ENCODE data around the gene DDX39A. TPM values are rescaled to one million over a fixed set of nuclear protein-coding genes. Genes with fewer than 3 reads are reported as not detected.
A peak's percentile ranks its signal among the peaks of the same experiment; 100 is the strongest.

DDX39A gene
- total and polyA plus RNA-seq, 2 of the 13 experiments (the other 11 are each of a cell fraction or from before 2014, with no cell fraction given), result 34.6 to 90.4 TPM

GRCh38 chr19:14418856-14419105 is 360 bp downstream of the DDX39A start (continued):
- TF ChIP-seq, protein P1, sequence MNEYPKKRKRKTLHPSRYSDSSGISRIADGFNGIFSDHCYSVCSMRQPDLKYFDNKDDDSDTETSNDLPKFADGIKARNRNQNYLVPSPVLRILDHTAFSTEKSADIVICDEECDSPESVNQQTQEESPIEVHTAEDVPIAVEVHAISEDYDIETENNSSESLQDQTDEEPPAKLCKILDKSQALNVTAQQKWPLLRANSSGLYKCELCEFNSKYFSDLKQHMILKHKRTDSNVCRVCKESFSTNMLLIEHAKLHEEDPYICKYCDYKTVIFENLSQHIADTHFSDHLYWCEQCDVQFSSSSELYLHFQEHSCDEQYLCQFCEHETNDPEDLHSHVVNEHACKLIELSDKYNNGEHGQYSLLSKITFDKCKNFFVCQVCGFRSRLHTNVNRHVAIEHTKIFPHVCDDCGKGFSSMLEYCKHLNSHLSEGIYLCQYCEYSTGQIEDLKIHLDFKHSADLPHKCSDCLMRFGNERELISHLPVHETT (CRISPR knock-in tag; conservative IDR thresholded peaks at IDR 0.05), result peak; percentile 27; the same call in 1 of the 2 replicates
- TF ChIP-seq ZNF235 (CRISPR knock-in tag; IDR thresholded peaks at IDR 0.05; ENCODE audit: borderline replicate concordance), result 0 out of 2 replicates have a peak, but pooled peaks have one; percentile 22
- TF ChIP-seq ZNF766 (CRISPR knock-in tag; IDR thresholded peaks at IDR 0.05; ENCODE audit: borderline replicate concordance), result peak; percentile 90
- peak; percentile 4; the same call in 1 of the 2 replicates for TF ChIP-seq DR1 (CRISPR knock-in tag; IDR thresholded peaks at IDR 0.05)
- peak; percentile 76; the same call in 1 of the 2 replicates for TF ChIP-seq ZNF503 (CRISPR knock-in tag; IDR thresholded peaks at IDR 0.05)
- TF ChIP-seq NONO (IDR thresholded peaks at IDR 0.05), result no peak
- TF ChIP-seq NONO (CRISPR knock-in tag; conservative IDR thresholded peaks at IDR 0.05), result no peak
- peak; percentile 48 for TF ChIP-seq ZNF232 (CRISPR knock-in tag; IDR thresholded peaks at IDR 0.05; ENCODE audit: borderline replicate concordance)
- TF ChIP-seq ZNF839 (CRISPR knock-in tag; IDR thresholded peaks at IDR 0.05; ENCODE audit: borderline replicate concordance), result 0 out of 2 replicates have a peak, but pooled peaks have one; percentile 8
- no peak for TF ChIP-seq NFYB (CRISPR knock-in tag; IDR thresholded peaks at IDR 0.05)
- TF ChIP-seq ZNF704 (CRISPR knock-in tag; IDR thresholded peaks at IDR 0.05; ENCODE audit: borderline replicate concordance), result no peak
- TF ChIP-seq CSRNP1 (CRISPR knock-in tag; IDR thresholded peaks at IDR 0.05), result no peak
- peak; percentile 33; the same call in 1 of the 2 replicates for TF ChIP-seq ZNF441 (CRISPR knock-in tag; IDR thresholded peaks at IDR 0.05; ENCODE audit: borderline replicate concordance)
- TF ChIP-seq FOXO4 (CRISPR knock-in tag; conservative IDR thresholded peaks at IDR 0.05), result 0 out of 2 replicates have a peak, but pooled peaks have one; percentile 58
- 0 out of 2 replicates have a peak, but pooled peaks have one; percentile 6 for TF ChIP-seq RXRA (CRISPR knock-in tag; IDR thresholded peaks at IDR 0.05)
- TF ChIP-seq, protein P2, sequence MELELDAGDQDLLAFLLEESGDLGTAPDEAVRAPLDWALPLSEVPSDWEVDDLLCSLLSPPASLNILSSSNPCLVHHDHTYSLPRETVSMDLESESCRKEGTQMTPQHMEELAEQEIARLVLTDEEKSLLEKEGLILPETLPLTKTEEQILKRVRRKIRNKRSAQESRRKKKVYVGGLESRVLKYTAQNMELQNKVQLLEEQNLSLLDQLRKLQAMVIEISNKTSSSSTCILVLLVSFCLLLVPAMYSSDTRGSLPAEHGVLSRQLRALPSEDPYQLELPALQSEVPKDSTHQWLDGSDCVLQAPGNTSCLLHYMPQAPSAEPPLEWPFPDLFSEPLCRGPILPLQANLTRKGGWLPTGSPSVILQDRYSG (CRISPR knock-in tag; IDR thresholded peaks at IDR 0.05), result 0 out of 2 replicates have a peak, but pooled peaks have one; percentile 39
